Uterus (tissue), 4 donors: ENCODE measurements around the gene TBC1D5. TPM values are rescaled to one million over a fixed set of nuclear protein-coding genes. Genes with fewer than 3 reads are reported as not detected.
"Not testable (repeated sequence)": the region's sequence is repeated elsewhere in the genome, so short reads cannot be mapped to it uniquely, and the experiment has no call there.

Experiments used
- DNase-seq, 2 donors: peaks; one replicate each; pipeline ENCODE4 v3.0.0-alpha.2; 2019 to 2020
- H3K27ac ChIP-seq, 2 donors: fragments of 200-600 bp; sonication (generic); 1 replicate in 1 of 2; 2 replicates in 1 of 2; pipeline ENCODE4 v1.5.1; 2016 to 2018
- H3K27me3 ChIP-seq, 2 donors: fragments of 200-600 bp; sonication (generic); one replicate each; pipeline ENCODE4 v1.5.1; 2018 to 2019; ENCODE audit warnings: control low read depth in 1 of 2
- H3K36me3 ChIP-seq, 2 donors: fragments of 200-600 bp; sonication (generic); one replicate each; pipeline ENCODE4 v1.5.1; 2019; ENCODE audit warnings: control low read depth in 1 of 2
- H3K4me1 ChIP-seq, 2 donors: fragments of 200-600 bp; sonication (generic); one replicate each; pipeline ENCODE4 v1.5.1; 2018 to 2019; ENCODE audit warnings: control low read depth in 1 of 2
- H3K4me3 ChIP-seq, 2 donors: fragments of 200-600 bp; sonication (generic); 1 replicate in 1 of 2; 2 replicates in 1 of 2; pipeline ENCODE4 v1.5.1; 2018 to 2019; ENCODE audit warnings: mild to moderate bottlenecking in 1 of 2
- H3K9me3 ChIP-seq, 2 donors: fragments of 200-600 bp; sonication (generic); one replicate each; pipeline ENCODE4 v1.5.1; 2019; ENCODE audit warnings: control low read depth in 1 of 2
- POLR2A ChIP-seq, 2 donors: fragments of 450-650 bp; IDR thresholded peaks; one replicate each; pipeline ENCODE4 v1.6.1; 2016; ENCODE audit warnings: antibody characterized with exemption in 2 of 2, mild to moderate bottlenecking in 1 of 2, moderate library complexity in 1 of 2
- intact Hi-C: fragments of 100-400 bp; cut with DNase I; formaldehyde crosslinking; loops from one replicate; pipeline ENCODE4 v1.15.1; 2023; ENCODE audit warnings: low total_unique reads
- total RNA-seq, 4 donors: library from RNA; depleted of rRNA in 3 of 4; stranded (reverse); fragments of >200 nt in 3 of 4; gene quantifications; one replicate each; pipeline versions ENCODE4 v1.1.0 to v1.2.4, GENCODE V29; 2014 to 2023
- TF ChIP-seq, protein P1 (sequence below), 4 experiments: fragments of 200-600 bp in 2 of 4; fragments of 450-650 bp in 2 of 4; sonication (generic) in 2 of 4; IDR thresholded peaks; one replicate each; pipeline ENCODE4 v1.5.1; 2016 to 2019; ENCODE audit warnings: antibody characterized with exemption in 4 of 4, mild to moderate bottlenecking in 2 of 4, moderate library complexity in 1 of 4
- donor health status: DM: yes; HTN: yes; CAD: no.

TBC1D5 gene
- total RNA-seq, 4 donors from 2014 or later: 34.6 to 189 (median 75.6) TPM

DNA sequence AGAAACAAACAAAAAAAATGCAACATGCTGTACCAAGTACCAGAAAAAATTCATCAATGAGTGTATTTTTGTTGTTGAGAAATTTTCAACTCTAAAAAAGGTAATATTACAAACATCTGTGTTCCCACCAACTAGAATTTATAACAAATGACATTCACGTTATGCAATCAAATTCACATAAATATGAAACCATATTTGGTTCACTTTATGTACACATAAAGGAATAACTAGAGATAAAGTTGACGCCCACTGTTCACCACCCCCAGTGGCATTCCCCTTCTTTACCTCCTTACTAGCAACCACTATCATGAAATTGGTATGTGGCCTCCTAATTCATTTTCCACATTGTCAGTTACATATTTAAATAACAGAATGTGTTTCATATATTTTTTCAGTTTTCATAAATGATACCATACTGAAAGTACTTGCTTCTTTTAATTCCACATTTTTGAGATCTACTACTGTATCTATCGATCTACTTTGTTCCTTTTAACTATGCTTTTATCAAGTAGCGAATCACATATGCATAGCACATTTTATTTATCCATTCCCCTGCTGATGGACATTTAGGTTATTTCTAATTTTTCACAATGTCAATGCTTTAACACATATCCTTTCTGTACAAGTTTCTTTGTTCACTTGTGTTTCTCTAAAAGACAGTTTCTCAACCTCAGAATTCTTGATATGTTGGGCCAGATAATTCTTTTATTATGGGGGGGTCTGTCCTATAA lies 34.5 kb downstream of the TBC1D5 start:
- no peak overlapping the region for H3K27ac ChIP-seq
- TF ChIP-seq, protein P1, sequence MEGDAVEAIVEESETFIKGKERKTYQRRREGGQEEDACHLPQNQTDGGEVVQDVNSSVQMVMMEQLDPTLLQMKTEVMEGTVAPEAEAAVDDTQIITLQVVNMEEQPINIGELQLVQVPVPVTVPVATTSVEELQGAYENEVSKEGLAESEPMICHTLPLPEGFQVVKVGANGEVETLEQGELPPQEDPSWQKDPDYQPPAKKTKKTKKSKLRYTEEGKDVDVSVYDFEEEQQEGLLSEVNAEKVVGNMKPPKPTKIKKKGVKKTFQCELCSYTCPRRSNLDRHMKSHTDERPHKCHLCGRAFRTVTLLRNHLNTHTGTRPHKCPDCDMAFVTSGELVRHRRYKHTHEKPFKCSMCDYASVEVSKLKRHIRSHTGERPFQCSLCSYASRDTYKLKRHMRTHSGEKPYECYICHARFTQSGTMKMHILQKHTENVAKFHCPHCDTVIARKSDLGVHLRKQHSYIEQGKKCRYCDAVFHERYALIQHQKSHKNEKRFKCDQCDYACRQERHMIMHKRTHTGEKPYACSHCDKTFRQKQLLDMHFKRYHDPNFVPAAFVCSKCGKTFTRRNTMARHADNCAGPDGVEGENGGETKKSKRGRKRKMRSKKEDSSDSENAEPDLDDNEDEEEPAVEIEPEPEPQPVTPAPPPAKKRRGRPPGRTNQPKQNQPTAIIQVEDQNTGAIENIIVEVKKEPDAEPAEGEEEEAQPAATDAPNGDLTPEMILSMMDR (IDR thresholded peaks at IDR 0.05): no peak
- TF ChIP-seq POLR2A (IDR thresholded peaks at IDR 0.05): no peak
- H3K9me3 ChIP-seq: no peaks in the 10 kb centered on the region
- H3K4me3 ChIP-seq: no peak overlapping the region
- no peaks in the 10 kb centered on the region for H3K36me3 ChIP-seq
- no peak for DNase-seq
- intact Hi-C loops: no loop called here
- no peaks in the 10 kb centered on the region for H3K27me3 ChIP-seq
- no peaks in the 10 kb centered on the region for H3K4me1 ChIP-seq

DNA sequence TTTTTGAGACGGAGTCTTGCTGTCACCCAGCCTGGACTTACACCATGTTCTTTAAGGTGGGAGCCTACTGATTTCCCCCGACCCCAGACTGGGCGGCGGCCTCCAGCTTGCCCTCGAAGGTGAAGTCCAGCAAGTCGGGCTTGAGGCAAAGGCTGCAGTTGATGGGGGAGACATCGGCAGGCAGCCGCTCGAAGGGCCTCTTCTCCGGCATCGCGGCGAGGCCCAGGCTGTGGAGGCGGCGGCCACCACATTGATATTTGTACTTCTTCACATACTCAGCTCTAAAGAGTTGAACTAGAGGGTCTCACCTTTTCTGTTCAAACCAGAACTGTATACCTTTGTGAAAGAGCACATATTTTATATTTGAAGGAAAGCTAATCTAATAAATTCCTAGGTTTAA lies 36.4 kb downstream of the TBC1D5 start:
- H3K4me1 ChIP-seq, H3K9me3 ChIP-seq, H3K4me3 ChIP-seq, H3K27ac ChIP-seq, H3K27me3 ChIP-seq, intact Hi-C loops, DNase-seq, H3K36me3 ChIP-seq: not testable (repeated sequence)

DNA sequence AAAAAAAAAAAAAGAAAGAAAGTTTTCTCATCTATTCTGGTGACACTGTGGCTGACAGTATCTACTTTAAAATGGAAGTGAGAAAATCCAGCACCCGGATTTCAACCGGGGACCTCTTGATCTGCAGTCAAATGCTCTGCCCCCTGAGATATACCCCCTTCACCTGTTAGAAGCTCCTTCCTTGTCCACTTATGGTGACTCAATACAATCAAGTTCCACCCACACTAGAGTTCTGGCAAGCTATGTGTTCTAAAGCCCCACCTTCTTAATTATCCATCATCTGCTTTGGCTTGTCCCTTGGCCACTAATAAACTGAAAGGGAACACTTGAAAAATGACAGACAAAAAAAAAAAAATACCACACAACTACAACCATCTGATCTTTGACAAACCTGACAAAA lies 42.6 kb downstream of the TBC1D5 start:
- H3K4me3 ChIP-seq, H3K9me3 ChIP-seq, intact Hi-C loops, H3K4me1 ChIP-seq, DNase-seq, H3K27me3 ChIP-seq, H3K27ac ChIP-seq, H3K36me3 ChIP-seq: not testable (repeated sequence)

DNA sequence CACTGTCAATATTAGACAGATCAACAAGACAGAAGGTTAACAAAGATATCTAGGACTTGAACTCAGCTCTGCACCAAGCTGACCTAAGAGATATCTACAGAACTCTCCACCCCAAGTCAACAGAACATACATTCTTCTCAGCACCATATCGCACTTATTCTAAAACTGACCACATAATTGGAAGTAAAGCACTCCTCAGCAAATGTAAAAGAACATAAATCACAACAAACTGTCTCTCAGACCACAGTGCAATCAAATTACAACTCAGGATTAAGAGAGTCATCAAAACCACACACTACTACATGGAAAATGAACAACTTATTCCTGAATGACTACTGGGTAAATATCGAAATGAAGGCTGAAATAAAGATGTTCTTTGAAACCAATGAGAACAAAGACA lies 46.8 kb downstream of the TBC1D5 start:
- intact Hi-C loops, H3K27ac ChIP-seq, H3K4me3 ChIP-seq, H3K36me3 ChIP-seq, DNase-seq, H3K27me3 ChIP-seq, H3K9me3 ChIP-seq, H3K4me1 ChIP-seq: not testable (repeated sequence)

DNA sequence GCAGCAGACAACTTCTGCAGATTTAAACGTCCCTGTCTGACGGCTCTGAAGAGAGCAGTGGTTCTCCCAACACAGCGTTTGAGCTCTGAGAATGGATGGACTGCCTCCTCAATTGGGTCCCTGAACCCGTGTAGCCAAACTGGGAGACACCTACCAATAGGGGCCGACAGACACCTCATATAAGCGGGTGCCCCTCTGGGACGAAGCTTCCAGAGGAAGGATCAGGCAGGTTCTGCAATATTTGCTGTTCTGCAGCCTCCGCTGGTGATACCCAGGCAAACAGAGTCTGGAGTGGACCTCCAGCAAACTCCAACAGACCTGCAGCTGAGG lies 48.8 kb downstream of the TBC1D5 start:
- intact Hi-C loops, H3K27me3 ChIP-seq, H3K27ac ChIP-seq, H3K4me1 ChIP-seq, H3K4me3 ChIP-seq, H3K36me3 ChIP-seq, DNase-seq, H3K9me3 ChIP-seq: not testable (repeated sequence)

DNA sequence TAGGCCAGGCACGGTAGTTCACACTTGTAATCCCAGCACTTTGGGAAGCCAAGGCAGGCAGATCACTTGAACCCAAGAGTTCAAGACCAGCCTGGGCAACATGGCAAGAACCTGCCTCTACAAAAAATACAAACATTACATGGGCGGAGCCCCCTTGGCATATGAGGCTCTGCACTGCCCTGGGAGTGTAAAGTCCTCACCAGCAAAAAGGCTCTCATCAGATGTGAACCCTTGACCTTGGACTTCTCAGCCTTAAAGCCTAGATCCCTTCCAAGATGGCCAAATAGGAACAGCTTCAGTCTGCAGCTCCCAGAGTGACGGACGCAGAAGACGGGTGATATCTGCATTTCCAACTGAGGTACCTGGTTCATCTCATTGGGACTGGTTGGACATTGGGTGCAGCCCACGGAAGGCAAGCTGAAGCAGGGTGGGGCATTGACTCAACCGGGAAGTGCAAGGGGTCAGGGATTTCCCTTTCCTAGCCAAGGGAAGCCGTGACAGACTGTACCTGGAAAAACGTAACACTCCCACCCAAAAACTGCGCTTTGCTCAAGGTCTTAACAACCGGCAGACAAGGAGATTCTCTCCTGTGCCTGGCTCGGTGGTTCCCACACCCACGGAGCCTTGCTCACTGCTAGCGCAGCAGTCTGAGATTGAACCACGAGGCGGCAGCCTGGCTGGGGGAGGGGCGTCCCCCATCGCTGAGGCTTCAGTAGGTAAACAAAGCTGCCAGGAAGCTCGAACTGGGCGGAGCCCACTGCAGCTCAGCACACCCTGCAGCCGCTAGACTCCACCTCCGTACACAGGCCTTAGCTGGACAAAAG lies 49.4 kb downstream of the TBC1D5 start:
- H3K4me1 ChIP-seq, H3K9me3 ChIP-seq, H3K27ac ChIP-seq, intact Hi-C loops, H3K4me3 ChIP-seq, H3K36me3 ChIP-seq, H3K27me3 ChIP-seq, DNase-seq: not testable (repeated sequence)

DNA sequence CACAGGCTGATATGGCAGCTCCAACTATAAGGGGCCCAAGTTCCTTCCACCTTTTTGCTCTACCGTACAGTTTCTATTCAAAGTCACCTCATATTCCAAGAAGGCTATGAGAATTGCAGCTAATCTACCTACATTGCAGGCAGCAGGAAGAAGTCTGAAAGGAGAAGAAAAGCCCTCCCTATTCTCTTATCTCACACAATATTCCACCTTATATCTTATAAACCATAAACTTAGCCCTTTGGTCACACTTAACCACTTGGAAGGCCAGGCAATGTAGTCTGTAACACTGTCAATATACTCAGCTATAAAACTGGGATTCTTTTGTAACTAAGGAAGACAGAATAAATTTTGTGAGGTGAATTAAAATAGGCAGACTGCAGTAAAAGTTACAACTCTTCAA lies 54.9 kb downstream of the TBC1D5 start:
- Histone ChIP-seq H3K4me3 (no peak overlapping the region), H3K9me3 (no peaks in the 10 kb centered on the region), H3K27ac (no peak overlapping the region), H3K36me3 (no peaks in the 10 kb centered on the region), H3K4me1 (no peaks in the 10 kb centered on the region), H3K27me3 (no peaks in the 10 kb centered on the region)
- TF ChIP-seq, protein P1 (IDR thresholded peaks at IDR 0.05): no peak
- no peak for TF ChIP-seq POLR2A (IDR thresholded peaks at IDR 0.05)
- intact Hi-C loops: no loop called here
- no peak for DNase-seq
